Lower lobe of right lung (tissue), 2 donors: Measurements from ENCODE around the gene MMP19. TPM values are rescaled to one million over a fixed set of nuclear protein-coding genes. Genes with fewer than 3 reads are reported as not detected.

ENCODE experiments used
- ATAC-seq, 2 donors: fragments of 200-7000 bp; cut with Tn5 transposase; one replicate each; pipeline ENCODE4 v1.9.1; 2020 to 2022; ENCODE audit warnings: mild to moderate bottlenecking in 2 of 2, moderate library complexity in 2 of 2
- DNase-seq: peaks from one replicate; pipeline ENCODE4 v3.0.0-alpha.2; 2020
- H3K27ac ChIP-seq: fragments of 200-600 bp; one replicate; pipeline ENCODE4 v1.8.0; 2022
- H3K27me3 ChIP-seq: fragments of 200-600 bp; one replicate; pipeline ENCODE4 v1.8.0; 2022; ENCODE audit warnings: low read depth
- H3K36me3 ChIP-seq: fragments of 200-600 bp; one replicate; pipeline ENCODE4 v1.8.0; 2022; ENCODE audit warnings: mild to moderate bottlenecking
- H3K4me1 ChIP-seq: fragments of 200-600 bp; one replicate; pipeline ENCODE4 v1.8.0; 2022
- H3K4me3 ChIP-seq: fragments of 200-600 bp; one replicate; pipeline ENCODE4 v1.8.0; 2022; ENCODE audit warnings: mild to moderate bottlenecking
- H3K9me3 ChIP-seq: fragments of 200-600 bp; one replicate; pipeline ENCODE4 v1.8.0; 2022
- intact Hi-C: fragments of 100-400 bp; cut with DNase I; formaldehyde crosslinking; loops from one replicate; pipeline ENCODE4 v1.11.0; 2022
- total RNA-seq: library from RNA; stranded (reverse); fragmentation: NEBNext Ultra II Directional; extraction: Animal tissue kit (Norgen Biotek cat#: 25700); gene quantifications from one replicate; pipeline ENCODE4 v1.2.1, GENCODE V29; 2021
- TF ChIP-seq, protein P1 (sequence below): fragments of 200-600 bp; IDR thresholded peaks from one replicate; pipeline ENCODE4 v1.8.0; 2022; ENCODE audit warnings: antibody characterized with exemption, mild to moderate bottlenecking
- donor health status: DM: no; HTN: yes; CAD: no; lungs with severe emphysema.

MMP19 gene
- total RNA-seq, 1 donor from 2014 or later: 35.2 TPM

DNA sequence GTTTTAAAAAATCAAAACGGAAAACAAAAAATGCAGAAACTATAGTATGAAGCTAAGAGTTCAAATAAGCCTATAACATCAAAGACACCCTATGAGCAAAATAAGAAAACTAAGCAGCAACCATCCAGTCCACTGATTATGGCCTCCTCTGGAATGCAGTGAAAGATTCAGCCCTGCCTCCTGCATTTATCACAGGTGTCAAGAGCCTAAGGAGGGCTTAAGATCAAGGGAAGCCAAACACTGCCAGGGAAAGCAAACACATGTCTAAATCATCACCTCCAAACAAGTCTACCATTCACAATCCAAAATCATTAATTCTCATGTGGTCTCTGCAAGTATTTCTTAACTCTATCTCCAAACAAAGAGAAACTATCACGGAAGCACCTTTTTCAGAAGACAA is 53.6 kb downstream of the MMP19 start:
- intact Hi-C loops: no loop called here
- ATAC-seq (no peak), DNase-seq (no peak)
- Histone ChIP-seq H3K36me3 (peaks cover 95% of the 10 kb centered on the region), H3K27me3 (no peaks in the 10 kb centered on the region), H3K4me1 (no peaks in the 10 kb centered on the region), H3K4me3 (no peak overlapping the region), H3K9me3 (no peaks in the 10 kb centered on the region), H3K27ac (no peak overlapping the region)
- TF ChIP-seq, protein P1, sequence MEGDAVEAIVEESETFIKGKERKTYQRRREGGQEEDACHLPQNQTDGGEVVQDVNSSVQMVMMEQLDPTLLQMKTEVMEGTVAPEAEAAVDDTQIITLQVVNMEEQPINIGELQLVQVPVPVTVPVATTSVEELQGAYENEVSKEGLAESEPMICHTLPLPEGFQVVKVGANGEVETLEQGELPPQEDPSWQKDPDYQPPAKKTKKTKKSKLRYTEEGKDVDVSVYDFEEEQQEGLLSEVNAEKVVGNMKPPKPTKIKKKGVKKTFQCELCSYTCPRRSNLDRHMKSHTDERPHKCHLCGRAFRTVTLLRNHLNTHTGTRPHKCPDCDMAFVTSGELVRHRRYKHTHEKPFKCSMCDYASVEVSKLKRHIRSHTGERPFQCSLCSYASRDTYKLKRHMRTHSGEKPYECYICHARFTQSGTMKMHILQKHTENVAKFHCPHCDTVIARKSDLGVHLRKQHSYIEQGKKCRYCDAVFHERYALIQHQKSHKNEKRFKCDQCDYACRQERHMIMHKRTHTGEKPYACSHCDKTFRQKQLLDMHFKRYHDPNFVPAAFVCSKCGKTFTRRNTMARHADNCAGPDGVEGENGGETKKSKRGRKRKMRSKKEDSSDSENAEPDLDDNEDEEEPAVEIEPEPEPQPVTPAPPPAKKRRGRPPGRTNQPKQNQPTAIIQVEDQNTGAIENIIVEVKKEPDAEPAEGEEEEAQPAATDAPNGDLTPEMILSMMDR: no peak

DNA sequence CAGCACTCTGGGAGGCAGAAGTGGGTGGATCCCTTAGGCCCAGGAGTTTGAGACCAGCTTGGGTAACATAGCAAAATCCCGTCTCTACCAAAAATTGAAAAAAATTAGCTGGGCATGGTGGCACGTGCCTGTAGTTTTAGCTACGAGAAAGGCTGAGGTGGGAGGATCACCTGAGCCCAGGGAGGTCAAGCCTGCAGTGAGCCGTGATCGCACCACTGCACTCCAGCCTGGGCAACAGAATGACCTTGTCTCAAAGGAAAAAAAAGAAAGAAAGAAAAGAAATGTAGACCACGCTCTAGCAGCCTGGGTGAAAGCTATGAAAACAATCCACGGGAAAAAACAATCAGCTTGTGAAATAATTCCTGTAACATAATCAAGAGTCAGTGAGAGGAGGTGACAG is 54.2 kb downstream of the MMP19 start:
- TF ChIP-seq, protein P1: no peak
- H3K9me3 ChIP-seq: no peaks in the 10 kb centered on the region
- intact Hi-C loops: no loop called here
- DNase-seq: no peak
- no peak overlapping the region for H3K27ac ChIP-seq
- H3K27me3 ChIP-seq: no peaks in the 10 kb centered on the region
- ATAC-seq: no peak
- H3K4me3 ChIP-seq: no peak overlapping the region
- no peaks in the 10 kb centered on the region for H3K4me1 ChIP-seq
- H3K36me3 ChIP-seq: peaks cover 95% of the 10 kb centered on the region

Other genes starting within 250 kb of the MMP19 start
- gene OR10P1, start 206.0 kb downstream of the MMP19 start, total RNA-seq: not detected
- gene ITGA7, start 135.0 kb downstream of the MMP19 start, total RNA-seq: 17.5 TPM
- 134 TPM for gene BLOC1S1, start 126.9 kb downstream of the MMP19 start, total RNA-seq
- 11.1 TPM for gene RDH5, start 122.5 kb downstream of the MMP19 start, total RNA-seq
- gene CD63, start 113.9 kb downstream of the MMP19 start, total RNA-seq: 1,142 TPM
- gene GDF11, start 99.8 kb downstream of the MMP19 start, total RNA-seq: 3.8 TPM
- 40.1 TPM for gene SARNP, start 25.2 kb downstream of the MMP19 start, total RNA-seq
- 49.6 TPM for gene ORMDL2, start 24.9 kb downstream of the MMP19 start, total RNA-seq
- gene DNAJC14, start 13.3 kb downstream of the MMP19 start, total RNA-seq: 35.7 TPM
- gene PYM1, start 85.0 kb upstream of the MMP19 start, total RNA-seq: 28.9 TPM
- 35.3 TPM for gene DGKA, start 88.2 kb upstream of the MMP19 start, total RNA-seq
- 1.2 TPM for gene PMEL, start 123.1 kb upstream of the MMP19 start, total RNA-seq
- 22.2 TPM for gene CDK2, start 123.9 kb upstream of the MMP19 start, total RNA-seq
- 138 TPM for gene RAB5B, start 131.1 kb upstream of the MMP19 start, total RNA-seq
- gene SUOX, start 154.3 kb upstream of the MMP19 start, total RNA-seq: 23.3 TPM
- gene IKZF4, start 178.1 kb upstream of the MMP19 start, total RNA-seq: 13.1 TPM
- 77.2 TPM for gene RPS26, start 199.0 kb upstream of the MMP19 start, total RNA-seq
- 80.5 TPM for gene ERBB3, start 237.2 kb upstream of the MMP19 start, total RNA-seq